ENCODE measurements around the gene ABCF1.
"Not testable (repeated sequence)": the region's sequence is repeated elsewhere in the genome, so short reads cannot be mapped to it uniquely, and the experiment has no call there.

Gene ABCF1

GRCh38 chr6:30571075-30571761 lies at the start of gene ABCF1:
Gene ABCF1 (plus strand): TSS chr6:30571442. CDS start chr6:30571488, 46 bp downstream.
- peak; percentile 89 for DNase-seq (ENCODE audit: low spot score)

GRCh38 chr6:30521952-30522351 lies 49.3 kb upstream of the ABCF1 start:
- DNase-seq (ENCODE audit: low spot score), result not testable (repeated sequence)

- DNase-seq (ENCODE audit: low spot score), result not testable (repeated sequence)
Observed at GRCh38 chr6:30526444-30526843, 44.8 kb upstream of the ABCF1 start.

- DNase-seq (ENCODE audit: low spot score), result not testable (repeated sequence)
Observed at GRCh38 chr6:30529349-30529875, 41.8 kb upstream of the ABCF1 start.

GRCh38 chr6:30530014-30530413 lies 41.2 kb upstream of the ABCF1 start:
- no peak for DNase-seq (ENCODE audit: low spot score)

GRCh38 chr6:30533460-30534294 lies 37.6 kb upstream of the ABCF1 start:
- DNase-seq (ENCODE audit: low spot score), result no peak

GRCh38 chr6:30537931-30538330 lies 33.3 kb upstream of the ABCF1 start:
- DNase-seq (ENCODE audit: low spot score), result no peak

- DNase-seq (ENCODE audit: low spot score), result peak; percentile 39
Observed at GRCh38 chr6:30541515-30542403, 29.5 kb upstream of the ABCF1 start.

GRCh38 chr6:30542404-30542725 lies 28.9 kb upstream of the ABCF1 start:
- no peak for DNase-seq (ENCODE audit: low spot score)

GRCh38 chr6:30542915-30543314 lies 28.3 kb upstream of the ABCF1 start:
- no peak for DNase-seq (ENCODE audit: low spot score)

GRCh38 chr6:30543821-30544220 lies 27.4 kb upstream of the ABCF1 start:
- no peak for DNase-seq (ENCODE audit: low spot score)

- DNase-seq (ENCODE audit: low spot score), result peak; percentile 28
Observed at GRCh38 chr6:30544666-30545272, 26.5 kb upstream of the ABCF1 start.

- no peak for DNase-seq (ENCODE audit: low spot score)
Observed at GRCh38 chr6:30547454-30547853, 23.8 kb upstream of the ABCF1 start.

GRCh38 chr6:30548375-30548774 lies 22.9 kb upstream of the ABCF1 start:
- DNase-seq (ENCODE audit: low spot score), result no peak

GRCh38 chr6:30554404-30554803 lies 16.8 kb upstream of the ABCF1 start:
- DNase-seq (ENCODE audit: low spot score), result no peak

- DNase-seq (ENCODE audit: low spot score), result no peak
Observed at GRCh38 chr6:30554962-30555815, 16.1 kb upstream of the ABCF1 start.

- DNase-seq (ENCODE audit: low spot score), result no peak
Observed at GRCh38 chr6:30555816-30556065, 15.5 kb upstream of the ABCF1 start.

- DNase-seq (ENCODE audit: low spot score), result peak; percentile 78
Observed at GRCh38 chr6:30556066-30556905, 15.0 kb upstream of the ABCF1 start, which contains the start of gene GNL1. Gene GNL1 (minus strand): TSS chr6:30556489. CDS start chr6:30556203, 286 bp downstream.

GRCh38 chr6:30556906-30557682 lies 14.1 kb upstream of the ABCF1 start, which contains the start of gene PRR3:
Gene PRR3 (plus strand): TSS chr6:30557295. CDS start chr6:30557345, 50 bp downstream.
- DNase-seq (ENCODE audit: low spot score), result peak; percentile 71
